WTC11 (cell line): ENCODE data around the gene DUSP22.
"Not testable (repeated sequence)": the region's sequence is repeated elsewhere in the genome, so short reads cannot be mapped to it uniquely, and the experiment has no call there.

ENCODE experiments used
- AFF4 ChIP-seq: sonication (generic); formaldehyde crosslinking; IDR thresholded peaks from 2 replicates; pipeline ENCODE4 v1.8.1; 2023; ENCODE audit warnings: mild to moderate bottlenecking, missing genetic modification reagents, borderline replicate concordance
- CTCF ChIP-seq: fragments of 200-600 bp; IDR thresholded peaks from 2 replicates; pipeline ENCODE4 v1.8.0; 2022; ENCODE audit warnings: antibody characterized with exemption
- OVOL2 ChIP-seq: fragments of 250-450 bp; sonication (Bioruptor Pico); IDR thresholded peaks from 2 replicates; pipeline ENCODE4 v1.9.0; 2021; ENCODE audit warnings: mild to moderate bottlenecking, borderline replicate concordance

GRCh38 chr6:285902-286301 is 6.4 kb upstream of the DUSP22 start:
- TF ChIP-seq CTCF; OVOL2 (CRISPR knock-in tag); AFF4 (CRISPR knock-in tag): not testable (repeated sequence)
